NCI-H2081 treated with DMSO at 0.1 percent for 48 hours (cell line): ENCODE data around the gene ZNF277.
A peak's percentile ranks its signal among the peaks of the same experiment; 100 is the strongest.

ENCODE experiments used
- DNase-seq: peaks from one replicate; lab custom pipeline; 2025; lab: John Stamatoyannopoulos, UW

Gene ZNF277

DNA sequence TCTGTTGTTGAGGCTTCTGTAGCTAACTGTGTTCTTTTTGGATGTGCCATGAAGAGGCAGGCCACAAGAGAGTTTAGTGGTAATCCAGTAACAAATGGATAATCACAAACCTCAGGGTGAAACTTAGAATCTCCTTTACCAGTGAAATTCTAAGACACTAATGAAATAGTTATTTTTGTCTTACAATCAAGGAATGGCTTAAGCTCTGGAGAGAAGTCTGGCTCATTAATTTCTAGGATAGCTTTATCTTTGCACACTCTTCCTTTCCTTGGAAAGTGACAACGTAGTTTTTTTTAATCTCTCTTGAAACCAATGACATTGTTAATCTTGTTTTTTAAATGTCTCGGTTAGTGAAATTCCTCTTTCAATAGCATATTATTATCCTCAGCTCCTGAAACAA is 150.1 kb downstream of the ZNF277 start:
- DNase-seq: no peak

DNA sequence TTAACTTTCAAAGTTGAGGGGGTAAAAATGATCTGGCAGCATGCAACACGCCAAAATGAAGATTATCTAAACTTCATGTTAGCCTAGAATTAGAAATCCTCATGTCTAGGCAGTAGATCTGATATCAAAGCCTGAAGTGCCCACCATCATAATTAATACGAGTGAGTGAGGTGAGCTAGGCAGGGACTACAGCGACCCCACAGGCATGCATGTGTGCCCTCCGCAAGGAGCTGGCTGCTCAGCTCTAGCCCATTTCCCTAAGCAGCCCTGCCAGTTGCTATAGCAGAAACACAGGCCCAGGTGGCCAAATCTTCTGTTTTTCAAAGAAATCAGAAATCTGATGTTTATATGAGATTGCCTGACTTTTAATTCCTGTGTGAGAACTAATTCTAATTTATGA is 150.6 kb downstream of the ZNF277 start:
- no peak for DNase-seq

DNA sequence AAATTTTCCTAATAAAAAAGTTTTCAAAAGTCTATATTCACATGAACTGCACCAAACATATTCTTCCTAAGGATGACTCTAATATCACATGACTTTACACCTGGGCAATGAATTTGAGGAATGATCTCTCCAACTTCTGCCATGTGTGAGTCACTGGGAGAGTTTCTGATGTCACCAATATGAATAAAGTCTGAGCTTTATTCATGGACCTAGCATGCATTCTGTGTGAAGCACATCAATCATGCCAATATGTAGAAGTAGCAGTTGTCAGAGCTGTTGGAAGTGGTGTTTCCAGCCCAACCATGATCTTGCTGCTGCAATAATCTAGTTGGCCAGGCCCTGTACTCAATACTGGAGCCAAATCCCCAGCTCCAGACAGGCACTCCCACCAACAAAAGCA is 152.0 kb downstream of the ZNF277 start:
- DNase-seq: no peak

DNA sequence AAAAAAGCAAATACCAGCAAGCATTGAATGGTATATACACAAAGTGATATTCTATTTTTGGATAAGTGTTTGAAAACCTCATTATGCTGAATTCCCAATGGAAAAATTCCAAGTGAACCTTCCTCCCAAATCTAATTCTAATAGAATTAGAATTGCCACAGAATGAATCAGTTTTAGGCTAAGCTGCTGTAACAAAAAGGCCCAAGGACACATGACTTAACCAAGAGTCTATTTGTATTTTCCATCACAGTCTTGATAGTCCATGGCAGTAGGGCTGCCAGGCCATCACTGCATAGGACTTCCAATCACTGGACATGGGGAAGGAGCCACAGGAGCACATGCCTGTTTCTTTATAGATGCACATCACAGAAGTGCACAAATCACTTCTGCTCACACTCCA is 152.6 kb downstream of the ZNF277 start:
- DNase-seq: no peak

- no peak for DNase-seq
Measured at GRCh38 chr7:112360681-112361080, 154.2 kb downstream of the ZNF277 start.

DNA sequence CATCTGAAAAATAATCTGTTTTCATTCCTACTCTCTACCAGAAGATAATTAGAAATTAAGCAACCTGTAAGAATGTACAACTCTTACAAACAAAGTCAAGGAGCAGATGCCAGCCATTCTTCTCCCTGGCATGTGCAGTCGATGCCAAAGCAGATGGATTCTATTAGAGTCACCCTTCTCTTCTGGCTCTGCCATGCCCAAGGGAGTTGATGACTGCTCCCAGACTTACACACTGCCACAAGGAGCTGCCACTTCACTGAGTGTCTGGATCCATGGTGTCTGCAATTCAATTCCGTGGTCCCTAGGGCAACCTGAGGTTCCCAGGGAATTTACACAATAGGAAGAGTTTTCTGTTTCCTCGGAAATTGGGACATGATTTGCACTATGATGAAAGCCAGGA is 154.7 kb downstream of the ZNF277 start:
- no peak for DNase-seq

- DNase-seq: no peak
Measured at GRCh38 chr7:112362053-112362650, 155.7 kb downstream of the ZNF277 start.

DNA sequence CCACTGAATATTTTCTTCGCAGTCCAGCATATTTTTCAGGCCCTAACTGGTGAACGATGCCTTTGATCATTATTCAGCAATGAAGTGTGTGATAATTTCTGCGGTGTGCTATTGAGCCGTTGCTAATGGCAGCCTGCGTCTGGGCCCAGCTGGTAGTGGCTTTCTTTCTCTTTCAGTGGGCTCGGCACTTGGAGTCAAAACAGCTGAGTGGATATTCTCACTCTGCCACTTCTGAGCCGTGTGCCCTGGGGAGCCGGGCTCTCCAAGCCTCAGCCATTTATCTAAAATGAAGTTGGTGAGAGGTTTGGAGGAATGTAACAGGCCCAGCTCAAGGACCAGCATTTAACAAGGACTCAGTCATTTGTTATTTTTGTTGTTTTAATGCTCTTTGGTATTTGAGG is 156.2 kb downstream of the ZNF277 start:
- no peak for DNase-seq

DNA sequence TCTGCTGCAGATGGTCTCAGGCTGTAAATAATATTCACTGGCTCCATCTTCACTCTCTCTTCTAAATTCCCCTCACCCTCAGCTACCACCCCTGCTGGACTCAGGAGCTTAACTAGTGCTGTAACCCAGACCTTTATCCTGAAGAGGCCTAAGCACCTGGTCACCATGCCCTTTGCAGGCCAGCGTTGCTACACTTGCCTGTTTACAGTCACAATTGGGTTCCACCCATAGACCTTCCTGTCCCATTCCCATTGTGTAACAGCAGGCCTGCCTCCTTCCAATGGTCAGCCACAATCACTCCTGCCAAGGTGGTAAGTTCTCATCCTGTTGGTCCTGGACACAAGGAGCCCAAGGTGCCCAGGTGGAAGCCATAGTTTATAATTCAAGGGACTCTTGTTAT is 157.9 kb downstream of the ZNF277 start:
- no peak for DNase-seq

DNA sequence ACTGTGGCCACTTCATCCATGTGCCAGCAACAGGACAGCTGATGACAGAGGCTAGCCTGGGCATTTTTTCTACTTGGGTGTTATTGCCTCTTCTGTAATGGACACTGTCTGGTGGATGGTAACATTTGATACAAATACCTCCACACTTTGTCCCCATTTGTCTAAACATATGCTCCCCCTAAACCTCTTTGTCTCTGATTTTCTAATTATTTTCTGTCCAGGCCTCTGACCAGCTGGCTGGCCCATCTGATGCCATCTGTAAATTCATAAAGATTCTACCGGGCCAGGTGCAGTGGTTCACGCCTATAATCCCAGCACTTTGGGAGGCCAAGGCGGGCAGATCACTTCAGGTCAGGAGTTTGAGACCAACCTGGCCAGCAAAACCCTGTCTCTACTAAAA is 159.1 kb downstream of the ZNF277 start:
- DNase-seq: no peak

GRCh38 chr7:112366886-112367285 is 160.4 kb downstream of the ZNF277 start:
- DNase-seq: no peak

- DNase-seq: no peak
Measured at GRCh38 chr7:112370436-112370835, 163.9 kb downstream of the ZNF277 start.

- DNase-seq: no peak
Measured at GRCh38 chr7:112371701-112372100, 165.2 kb downstream of the ZNF277 start.

GRCh38 chr7:112372101-112372500 is 165.6 kb downstream of the ZNF277 start:
- no peak for DNase-seq

DNA sequence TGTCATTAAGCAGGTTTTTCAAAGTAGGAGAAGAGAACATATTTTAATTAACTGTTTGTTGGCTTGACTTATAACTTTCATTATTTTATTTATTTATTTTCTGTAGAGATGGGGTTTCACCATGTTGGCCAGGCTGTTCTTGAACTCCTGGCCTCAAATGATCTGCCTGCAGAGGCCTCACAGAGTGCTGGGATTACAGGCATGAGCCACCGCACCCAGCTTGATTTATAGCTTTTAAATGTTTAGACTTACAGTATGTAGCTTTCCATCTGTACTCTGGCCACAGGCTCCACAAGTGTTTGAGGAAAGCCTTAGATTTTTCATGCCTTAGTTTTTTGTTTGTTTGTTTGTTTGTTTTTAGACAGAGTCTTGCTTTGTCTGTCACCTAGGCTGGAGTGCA is 171.1 kb downstream of the ZNF277 start:
- no peak for DNase-seq

- no peak for DNase-seq
Measured at GRCh38 chr7:112381311-112382091, 175.0 kb downstream of the ZNF277 start.

DNA sequence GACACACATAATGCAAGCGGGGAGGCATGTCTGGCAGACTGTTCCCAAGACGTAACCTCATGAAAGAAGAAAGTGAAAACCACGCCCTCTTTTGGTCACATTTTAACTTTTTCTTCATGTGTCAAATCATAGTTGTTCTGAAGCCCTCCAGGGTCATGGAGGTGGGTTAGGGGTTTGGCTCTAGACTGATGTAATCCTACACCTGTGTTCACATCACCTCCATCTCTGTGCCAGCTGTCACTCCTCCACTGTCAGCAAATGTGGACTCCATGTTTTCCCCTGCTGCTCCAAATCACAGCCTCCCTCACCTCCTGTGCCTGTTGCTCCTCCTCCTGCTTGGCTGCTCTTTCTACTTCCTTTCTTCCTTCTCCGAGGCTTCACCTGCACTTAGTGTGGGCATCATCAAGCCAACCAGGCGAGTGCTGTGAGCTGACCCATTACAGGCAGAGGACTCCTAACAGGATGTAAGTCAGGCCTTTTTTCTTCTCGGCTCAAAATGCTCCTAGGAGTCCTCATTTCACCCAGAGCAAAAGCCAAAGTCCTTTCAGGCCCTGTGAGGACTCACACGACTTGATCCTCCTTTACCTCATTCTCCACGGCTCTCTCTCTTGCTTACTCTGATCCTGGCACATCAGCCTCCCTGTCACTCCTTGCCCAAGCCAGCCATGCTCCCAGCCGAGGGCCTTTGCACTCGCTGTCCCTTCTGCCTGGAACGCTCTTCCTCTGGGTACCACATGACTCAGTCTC is 177.3 kb downstream of the ZNF277 start:
- no peak for DNase-seq

DNA sequence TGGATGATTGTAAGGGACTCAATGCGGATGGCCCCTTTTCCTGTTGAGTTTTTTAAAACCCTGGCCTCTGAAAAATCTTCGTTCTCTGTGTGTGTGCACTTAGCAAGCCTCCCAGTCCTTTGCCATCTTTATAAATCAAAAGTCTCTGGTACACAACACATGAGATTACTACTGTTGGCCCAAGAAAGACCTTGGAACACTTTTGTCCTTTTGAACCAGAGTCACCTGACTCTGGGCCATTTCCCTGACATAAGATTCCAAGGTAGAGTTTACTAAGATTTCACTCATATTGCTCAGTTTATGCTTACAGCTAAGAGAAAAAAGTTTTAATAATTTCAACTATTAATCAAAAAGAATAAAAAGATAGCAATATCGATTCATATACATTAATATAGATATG is 179.0 kb downstream of the ZNF277 start:
- DNase-seq: no peak

- DNase-seq: no peak
Measured at GRCh38 chr7:112386619-112387018, 180.1 kb downstream of the ZNF277 start.

- no peak for DNase-seq
Measured at GRCh38 chr7:112390167-112390566, 183.7 kb downstream of the ZNF277 start.

DNA sequence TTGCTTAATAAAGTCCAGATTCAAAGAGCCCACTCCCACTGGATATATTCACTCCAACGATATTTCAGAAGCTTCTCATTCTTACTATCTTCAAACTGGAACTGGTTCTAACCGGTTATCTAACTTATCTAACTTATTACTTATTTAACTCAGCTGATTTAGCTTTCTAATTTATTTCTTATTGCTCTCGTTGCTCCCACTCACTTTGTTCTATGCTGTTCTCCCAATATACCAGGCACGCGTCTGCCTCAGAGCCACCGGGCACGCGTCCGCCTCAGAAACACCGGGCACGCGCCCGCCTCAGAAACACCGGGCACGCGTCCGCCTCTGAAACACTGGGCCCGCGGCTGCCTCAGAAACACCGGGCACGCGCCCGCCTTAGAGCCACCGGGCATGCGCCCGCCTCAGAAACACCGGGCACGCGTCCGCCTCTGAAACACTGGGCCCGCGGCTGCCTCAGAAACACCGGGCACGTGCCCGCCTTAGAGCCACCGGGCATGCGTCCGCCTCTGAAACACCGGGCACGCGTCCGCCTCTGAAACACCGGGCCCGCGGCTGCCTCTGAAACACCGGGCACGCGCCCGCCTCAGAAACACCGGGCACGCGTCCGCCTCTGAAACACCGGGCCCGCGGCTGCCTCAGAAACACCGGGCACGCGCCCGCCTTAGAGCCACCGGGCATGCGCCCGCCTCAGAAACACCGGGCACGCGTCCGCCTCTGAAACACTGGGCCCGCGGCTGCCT is 184.8 kb downstream of the ZNF277 start:
- peak; percentile 18 for DNase-seq

DNA sequence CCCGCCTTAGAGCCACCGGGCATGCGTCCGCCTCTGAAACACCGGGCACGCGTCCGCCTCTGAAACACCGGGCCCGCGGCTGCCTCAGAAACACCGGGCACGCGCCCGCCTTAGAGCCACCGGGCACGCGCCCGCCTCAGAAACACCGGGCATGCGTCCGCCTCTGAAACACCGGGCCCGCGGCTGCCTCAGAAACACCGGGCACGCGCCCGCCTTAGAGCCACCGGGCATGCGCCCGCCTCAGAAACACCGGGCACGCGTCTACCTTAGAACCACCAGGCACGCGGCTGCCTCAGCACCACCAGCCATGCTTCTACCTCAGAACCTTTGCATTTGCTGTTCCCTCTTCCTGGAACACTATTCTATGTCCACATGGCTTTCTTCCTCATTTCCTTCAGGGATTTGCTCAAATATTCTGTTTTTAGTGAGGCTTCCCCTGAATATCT is 185.4 kb downstream of the ZNF277 start:
- DNase-seq: peak; percentile 25
